GM10266 (cell line): Measurements from ENCODE around the gene POU4F1.

ENCODE experiments used
- DNase-seq: peaks from one replicate; pipeline ENCODE4 v3.0.0; 2012; ENCODE audit errors: extremely low spot score
- CTCF ChIP-seq: IDR thresholded peaks from 2 replicates; pipeline ENCODE4 v1.5.1; 2012; ENCODE audit warnings: mild to moderate bottlenecking, low read depth; ENCODE audit not compliant: control insufficient read depth, insufficient read depth; ENCODE audit errors: missing control alignments

POU4F1 gene

DNA sequence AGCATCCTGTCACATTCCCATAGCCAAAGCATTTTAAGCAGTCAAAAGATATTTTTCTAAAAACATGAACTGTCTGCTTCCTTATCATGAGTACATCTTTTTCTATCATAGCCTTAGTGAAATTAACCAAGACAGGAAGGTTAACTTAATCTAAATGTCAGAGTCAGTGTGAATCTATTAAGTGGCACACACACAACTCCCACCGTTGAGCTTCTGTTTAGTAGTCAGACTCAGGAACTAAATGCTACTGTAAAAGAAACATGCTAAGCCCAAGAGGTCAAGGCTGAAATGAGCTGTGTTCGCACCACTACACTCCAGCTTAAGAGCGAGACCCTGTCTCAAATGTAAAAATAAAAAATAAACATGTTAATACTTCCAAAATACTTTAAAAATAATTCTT, 7.7 kb upstream of the POU4F1 start:
- TF ChIP-seq CTCF: no peak
- no peak for DNase-seq

DNA sequence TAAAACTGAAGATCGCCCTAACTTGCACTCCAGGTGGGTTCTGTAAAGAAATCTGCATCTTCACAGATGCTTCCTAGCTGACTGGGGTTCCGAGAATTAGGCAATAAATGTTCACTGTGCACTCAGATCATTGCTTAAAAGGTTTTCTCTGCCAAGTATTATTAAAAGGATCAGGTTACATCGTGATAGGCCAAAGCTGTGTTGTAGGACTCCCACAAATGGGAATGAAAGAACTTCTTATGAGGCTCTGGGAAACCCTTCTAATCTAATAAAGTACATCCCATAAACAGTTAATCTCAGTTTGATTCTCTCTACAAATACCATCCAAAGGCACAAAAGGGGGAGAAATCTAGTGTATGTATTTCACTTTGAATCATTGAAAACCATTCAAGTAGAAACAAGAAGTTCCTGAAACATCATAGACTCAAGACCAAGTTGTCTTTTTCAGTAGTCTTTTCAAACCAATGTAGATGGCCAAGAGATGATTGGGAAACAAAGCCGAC, 7.1 kb upstream of the POU4F1 start:
- no peak for TF ChIP-seq CTCF
- no peak for DNase-seq

DNA sequence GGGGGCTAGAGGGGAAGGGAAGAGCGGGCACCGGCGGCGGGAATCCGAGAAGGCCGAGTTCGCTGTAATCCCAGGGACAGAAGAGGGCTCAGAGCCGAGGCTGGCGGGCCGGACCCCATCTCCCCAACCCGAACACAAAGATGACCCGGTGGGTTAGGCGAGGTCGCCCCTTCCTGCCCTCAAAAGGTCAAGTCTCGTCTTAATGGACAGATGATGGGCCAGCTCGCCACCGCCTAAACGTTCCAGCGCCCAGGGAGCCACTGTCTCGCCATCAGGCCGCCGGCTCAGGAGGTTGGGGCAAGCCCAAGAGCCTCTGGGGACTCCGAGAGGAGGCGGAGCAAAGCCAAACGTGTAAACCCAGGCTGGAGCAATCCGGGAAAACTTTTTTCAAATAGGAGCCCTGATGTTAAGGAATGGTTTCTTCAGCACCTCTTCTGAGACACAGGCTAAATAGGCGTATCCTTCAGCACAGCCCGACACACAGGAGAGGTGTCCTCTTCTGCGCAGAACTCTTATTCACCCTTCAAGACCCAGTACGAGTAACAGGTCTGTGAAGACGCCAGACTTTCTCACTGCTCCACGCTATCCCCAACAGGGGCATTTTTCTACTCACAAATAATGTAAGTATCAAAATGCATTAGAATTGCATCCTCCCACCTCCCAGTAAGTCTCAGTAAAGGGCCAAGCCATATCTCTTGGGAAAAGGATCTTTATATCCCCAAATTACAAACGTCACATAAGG, 6.3 kb upstream of the POU4F1 start:
- peak; percentile 21 for DNase-seq
- no peak for TF ChIP-seq CTCF

DNA sequence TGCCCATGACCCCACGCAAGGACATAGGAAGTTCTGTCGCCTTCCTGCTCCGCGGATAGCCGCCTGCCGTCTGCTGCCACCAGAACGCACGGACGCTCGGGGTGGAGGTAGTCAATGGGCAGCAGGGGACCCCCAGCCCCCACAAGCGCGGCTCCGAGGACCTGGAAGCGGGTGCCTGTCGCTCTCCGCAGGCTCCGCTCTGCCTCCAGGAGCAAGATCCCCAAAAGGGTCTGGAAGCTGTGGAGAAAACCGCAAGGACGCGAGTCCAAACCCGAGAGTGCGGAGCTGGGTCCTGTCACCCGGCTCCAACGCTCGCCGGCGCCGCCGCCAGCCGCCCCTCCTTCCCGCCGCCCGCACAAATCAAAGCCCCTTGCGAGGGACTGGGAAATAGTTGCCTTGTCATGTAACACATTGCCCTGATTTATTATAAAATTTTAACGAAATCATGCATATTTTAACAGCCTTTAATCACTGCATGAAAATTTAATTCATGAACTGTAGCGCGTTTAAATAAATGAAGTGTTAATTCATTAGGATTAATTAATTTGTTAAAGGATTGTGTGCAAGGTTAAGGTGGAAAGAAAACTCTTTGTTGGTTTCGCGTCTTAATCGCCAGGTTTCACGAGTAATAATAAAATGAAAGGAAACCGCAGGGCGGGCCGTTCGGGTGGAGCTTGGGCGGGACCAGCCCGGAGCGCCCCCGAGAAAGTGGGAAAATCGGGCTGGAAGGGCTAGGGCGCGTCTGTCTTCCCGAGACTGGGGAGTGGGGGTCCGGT, 5.5 kb upstream of the POU4F1 start:
- no peak for TF ChIP-seq CTCF
- peak; percentile 15 for DNase-seq

DNA sequence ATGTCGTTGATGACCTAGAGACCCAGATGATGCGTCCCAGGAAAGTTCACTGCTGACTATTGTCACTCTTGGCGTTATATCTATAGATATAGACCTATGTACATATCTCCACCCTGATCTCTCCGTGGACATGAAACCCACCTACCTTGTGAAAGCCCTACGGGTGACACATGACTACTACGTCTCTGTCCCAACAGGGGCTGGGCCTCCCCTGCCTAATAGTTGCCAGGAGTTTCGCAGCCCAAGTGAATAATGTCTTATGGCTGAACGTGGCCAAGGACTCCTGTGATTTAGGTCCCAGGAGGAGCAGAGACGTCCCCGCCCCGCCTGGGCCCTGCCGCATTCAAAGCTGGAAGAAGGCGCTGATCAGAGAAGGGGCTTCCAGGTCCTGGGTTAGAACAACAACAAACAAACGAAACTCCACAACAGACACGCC, 4.9 kb upstream of the POU4F1 start:
- TF ChIP-seq CTCF: no peak
- DNase-seq: peak; percentile 24

DNA sequence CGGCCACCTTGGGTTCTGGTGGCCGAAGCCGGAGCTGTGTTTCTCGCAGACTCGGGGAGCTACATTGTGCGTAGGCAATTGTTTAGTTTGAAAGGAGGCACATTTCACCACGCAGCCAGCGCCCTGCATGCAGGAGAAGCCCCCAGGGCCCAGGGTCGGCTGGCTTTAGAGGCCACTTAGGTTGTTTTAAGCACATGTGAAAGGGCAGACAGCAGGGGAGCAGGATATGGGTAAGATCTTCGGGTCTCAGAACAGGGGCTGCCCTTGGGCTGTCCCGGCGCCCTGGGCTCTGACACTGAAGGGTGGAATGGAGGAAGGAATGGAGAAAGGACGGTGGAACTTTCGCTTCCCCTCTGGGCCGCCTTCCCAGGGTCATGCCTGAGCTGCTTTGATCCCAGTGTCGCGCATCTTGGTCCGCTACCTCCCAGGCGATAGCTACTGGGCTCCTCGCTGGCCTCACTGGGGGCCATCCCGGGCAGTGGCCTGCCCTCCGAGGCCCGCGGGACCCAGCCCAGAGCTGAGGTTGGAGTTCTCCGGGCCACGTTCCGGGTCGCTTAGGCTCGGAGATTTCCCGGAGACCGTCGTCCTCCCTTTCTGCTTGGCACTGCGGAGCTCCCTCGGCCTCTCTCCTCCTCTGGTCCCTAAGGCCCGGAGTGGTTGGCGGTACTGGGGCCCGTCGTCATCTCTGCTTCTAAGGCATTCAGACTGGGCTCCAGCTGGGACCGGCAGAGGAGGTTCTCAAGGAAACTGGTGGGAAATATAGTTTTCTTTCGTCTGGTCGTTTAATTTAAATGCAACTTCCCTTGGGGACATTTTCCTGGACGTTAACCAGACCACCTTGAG, 4.3 kb upstream of the POU4F1 start:
- TF ChIP-seq CTCF: no peak
- peak; percentile 17 for DNase-seq
